HepG2 (cell line): ENCODE results near the gene KDM2B. TPM values are rescaled to one million over a fixed set of nuclear protein-coding genes. Genes with fewer than 3 reads are reported as not detected.
A peak's percentile ranks its signal among the peaks of the same experiment; 100 is the strongest.

Experiments used
- AFF4 ChIP-seq: sonication (generic); formaldehyde crosslinking; IDR thresholded peaks from 2 replicates; pipeline ENCODE4 v1.4.0; 2020; ENCODE audit warnings: missing genetic modification reagents
- ERF ChIP-seq: IDR thresholded peaks from 2 replicates; pipeline ENCODE4 v1.6.1; 2018; ENCODE audit warnings: missing biosample characterization, missing genetic modification reagents
- GPN1 ChIP-seq: sonication (generic); formaldehyde crosslinking; IDR thresholded peaks from 2 replicates; pipeline ENCODE4 v1.5.1; 2020; ENCODE audit warnings: missing genetic modification reagents, borderline replicate concordance
- GRHL1 ChIP-seq: sonication (generic); formaldehyde crosslinking; conservative IDR thresholded peaks from 2 replicates; pipeline ENCODE4 v1.8.0; 2022; ENCODE audit warnings: missing genetic modification reagents
- GTF3A ChIP-seq: sonication (generic); formaldehyde crosslinking; conservative IDR thresholded peaks from 2 replicates; pipeline ENCODE4 v1.4.0; 2020; ENCODE audit warnings: mild to moderate bottlenecking, missing genetic modification reagents
- HNRNPK ChIP-seq: fragments of 200-400 bp; formaldehyde crosslinking; IDR thresholded peaks from 2 replicates; pipeline ENCODE4 v1.6.1; 2018; ENCODE audit warnings: low read length, low read depth, moderate library complexity, mild to moderate bottlenecking; ENCODE audit not compliant: poor library complexity, severe bottlenecking
- KAT7 ChIP-seq: IDR thresholded peaks from 2 replicates; pipeline ENCODE4 v1.6.1; 2018; ENCODE audit warnings: borderline replicate concordance, missing compliant biosample characterization
- MTF1 ChIP-seq: sonication (generic); formaldehyde crosslinking; IDR thresholded peaks from 2 replicates; pipeline ENCODE4 v1.5.0; 2020; ENCODE audit warnings: missing genetic modification reagents
- MYC ChIP-seq: sonication (generic); formaldehyde crosslinking; IDR thresholded peaks from 2 replicates; pipeline ENCODE4 v1.9.0; 2021; ENCODE audit warnings: missing genetic modification reagents, borderline replicate concordance
- TP53 ChIP-seq: sonication (generic); formaldehyde crosslinking; conservative IDR thresholded peaks from 2 replicates; pipeline ENCODE4 v1.4.0; 2020; ENCODE audit warnings: missing genetic modification reagents
- ZKSCAN5 ChIP-seq: sonication (generic); formaldehyde crosslinking; IDR thresholded peaks from 2 replicates; pipeline ENCODE4 v1.5.1; 2020; ENCODE audit warnings: mild to moderate bottlenecking, missing genetic modification reagents
- ZNF343 ChIP-seq: sonication (generic); formaldehyde crosslinking; IDR thresholded peaks from 2 replicates; pipeline ENCODE4 v1.4.0; 2020; ENCODE audit warnings: mild to moderate bottlenecking, missing genetic modification reagents
- ZNF431 ChIP-seq: sonication (generic); formaldehyde crosslinking; IDR thresholded peaks from 2 replicates; pipeline ENCODE4 v1.9.0; 2022; ENCODE audit warnings: missing genetic modification reagents, low read depth, mild to moderate bottlenecking, borderline replicate concordance
- ZNF567 ChIP-seq: sonication (generic); formaldehyde crosslinking; IDR thresholded peaks from 2 replicates; pipeline ENCODE4 v1.8.1; 2023; ENCODE audit warnings: mild to moderate bottlenecking, missing genetic modification reagents, borderline replicate concordance
- ZNF761 ChIP-seq: sonication (generic); formaldehyde crosslinking; conservative IDR thresholded peaks from 2 replicates; pipeline ENCODE4 v1.4.0; 2020; ENCODE audit warnings: mild to moderate bottlenecking, missing genetic modification reagents
- ZNF776 ChIP-seq: sonication (generic); formaldehyde crosslinking; IDR thresholded peaks from 2 replicates; pipeline ENCODE4 v1.4.0; 2020; ENCODE audit warnings: mild to moderate bottlenecking, missing genetic modification reagents
- ZNF800 ChIP-seq: sonication (generic); formaldehyde crosslinking; IDR thresholded peaks from 2 replicates; pipeline ENCODE4 v1.4.0; 2020; ENCODE audit warnings: missing genetic modification reagents
- ZSCAN31 ChIP-seq: sonication (generic); formaldehyde crosslinking; IDR thresholded peaks from 2 replicates; pipeline ENCODE4 v1.5.0; 2020; ENCODE audit warnings: low read depth, mild to moderate bottlenecking, missing genetic modification reagents
- polyA plus RNA-seq, 8 experiments: library from polyadenylated mRNA; depleted of rRNA in 3 of 8; stranded (reverse) in 7 of 8; unstranded in 1 of 8; fragments of >200 nt; fragmentation: Illumina TruSeq in 4 of 8; extraction: Trizol in 4 of 8; gene quantifications; 2 replicates each; pipeline versions ENCODE4 v1.2.1 to v1.2.3, GENCODE V29; 2011 to 2016; ENCODE audit warnings: low read depth in 4 of 8, missing spikeins in 1 of 8, mixed read lengths in 1 of 8; ENCODE audit not compliant: insufficient read depth in 1 of 8
- total RNA-seq, 5 experiments: library from RNA; depleted of rRNA; stranded (reverse); fragments of >200 nt; fragmentation: Illumina TruSeq; extraction: Trizol; gene quantifications; 2 replicates each; pipeline ENCODE4 v1.2.3, GENCODE V29; 2016; ENCODE audit warnings: low read depth in 1 of 5
- TF ChIP-seq, protein P1 (sequence below): sonication (generic); formaldehyde crosslinking; IDR thresholded peaks from 2 replicates; pipeline ENCODE4 v1.5.0; 2020; ENCODE audit warnings: missing genetic modification reagents

Gene KDM2B
- total and polyA plus RNA-seq, 2 of the 13 experiments (the other 11 are each of a cell fraction or from before 2014, with no cell fraction given), result 17.5 to 26.1 TPM

DNA sequence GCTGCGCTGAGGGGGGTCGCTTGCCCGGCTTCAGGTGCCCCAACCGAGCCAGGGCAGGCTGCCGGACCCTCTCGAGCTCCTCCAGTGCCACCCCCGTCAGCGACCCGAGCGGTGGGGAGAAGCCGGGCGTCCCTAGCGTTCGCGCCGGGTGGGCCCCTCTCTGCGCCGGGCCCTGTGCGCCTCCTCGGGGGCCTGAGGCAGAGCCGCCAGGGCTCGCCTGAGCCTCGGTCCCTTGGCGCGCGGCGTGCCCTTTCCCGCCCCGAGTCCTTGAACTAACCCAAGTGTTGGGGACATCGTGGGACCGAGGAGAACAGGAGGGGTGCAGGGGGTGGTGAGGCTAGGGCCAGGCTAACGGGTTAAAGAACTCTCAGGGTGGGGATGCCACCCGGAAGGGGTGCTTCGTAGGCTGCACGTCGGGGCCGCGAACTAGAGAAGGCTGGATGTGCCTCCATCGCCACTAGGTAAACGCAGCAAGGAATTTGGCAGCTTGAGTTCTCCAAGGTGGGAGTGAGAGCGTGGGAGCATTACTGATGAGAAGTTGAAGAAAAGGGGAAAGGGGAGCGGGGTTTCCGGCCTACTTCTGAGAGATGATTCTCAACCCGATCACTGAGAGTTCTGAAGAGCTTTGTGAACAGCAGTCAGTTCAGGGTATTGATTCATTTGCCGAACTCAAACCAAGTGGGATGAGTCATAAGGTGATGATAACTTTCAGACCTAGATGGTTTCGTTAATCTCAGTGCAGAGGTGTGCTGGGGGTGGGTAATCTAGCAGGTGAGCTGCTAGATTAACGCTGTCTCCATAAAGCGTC, 180.3 kb downstream of the KDM2B start (continued):
- peak; percentile 16; the same call in 1 of the 2 replicates for TF ChIP-seq MYC (CRISPR knock-in tag)
- 0 out of 2 replicates have a peak, but pooled peaks have one; percentile 26 for TF ChIP-seq AFF4 (CRISPR knock-in tag)
- peak; percentile 25; the same call in 1 of the 2 replicates for TF ChIP-seq ZNF800 (CRISPR knock-in tag)
- TF ChIP-seq ZNF761 (CRISPR knock-in tag), result no peak
- no peak for TF ChIP-seq ZKSCAN5 (CRISPR knock-in tag)
- TF ChIP-seq ZNF567 (CRISPR knock-in tag), result 0 out of 2 replicates have a peak, but pooled peaks have one; percentile 68
- TF ChIP-seq KAT7 (CRISPR knock-in tag), result no peak
- TF ChIP-seq GPN1 (CRISPR knock-in tag), result no peak; the same call in 1 of the 2 replicates
- TF ChIP-seq, protein P1, sequence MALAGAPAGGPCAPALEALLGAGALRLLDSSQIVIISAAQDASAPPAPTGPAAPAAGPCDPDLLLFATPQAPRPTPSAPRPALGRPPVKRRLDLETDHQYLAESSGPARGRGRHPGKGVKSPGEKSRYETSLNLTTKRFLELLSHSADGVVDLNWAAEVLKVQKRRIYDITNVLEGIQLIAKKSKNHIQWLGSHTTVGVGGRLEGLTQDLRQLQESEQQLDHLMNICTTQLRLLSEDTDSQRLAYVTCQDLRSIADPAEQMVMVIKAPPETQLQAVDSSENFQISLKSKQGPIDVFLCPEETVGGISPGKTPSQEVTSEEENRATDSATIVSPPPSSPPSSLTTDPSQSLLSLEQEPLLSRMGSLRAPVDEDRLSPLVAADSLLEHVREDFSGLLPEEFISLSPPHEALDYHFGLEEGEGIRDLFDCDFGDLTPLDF, result no peak
- TF ChIP-seq ZSCAN31 (CRISPR knock-in tag), result no peak; the same call in 1 of the 2 replicates
- TF ChIP-seq ERF (CRISPR knock-in tag), result 0 out of 2 replicates have a peak, but pooled peaks have one; percentile 7
- TF ChIP-seq MTF1, result 0 out of 2 replicates have a peak, but pooled peaks have one; percentile 59
- no peak for TF ChIP-seq HNRNPK
- TF ChIP-seq ZNF431, result no peak
- peak; percentile 23; the same call in 1 of the 2 replicates for TF ChIP-seq ZNF776 (CRISPR knock-in tag)
- no peak for TF ChIP-seq GTF3A (CRISPR knock-in tag)
- TF ChIP-seq ZNF343, result no peak
- no peak for TF ChIP-seq GRHL1 (CRISPR knock-in tag)
- TF ChIP-seq TP53 (CRISPR knock-in tag), result no peak
